NCI-H510A (cell line): ENCODE results near the gene MCTS1.

ENCODE experiments used
- DNase-seq: peaks from one replicate; lab custom pipeline; 2025; lab: John Stamatoyannopoulos, UW

Gene MCTS1

DNA sequence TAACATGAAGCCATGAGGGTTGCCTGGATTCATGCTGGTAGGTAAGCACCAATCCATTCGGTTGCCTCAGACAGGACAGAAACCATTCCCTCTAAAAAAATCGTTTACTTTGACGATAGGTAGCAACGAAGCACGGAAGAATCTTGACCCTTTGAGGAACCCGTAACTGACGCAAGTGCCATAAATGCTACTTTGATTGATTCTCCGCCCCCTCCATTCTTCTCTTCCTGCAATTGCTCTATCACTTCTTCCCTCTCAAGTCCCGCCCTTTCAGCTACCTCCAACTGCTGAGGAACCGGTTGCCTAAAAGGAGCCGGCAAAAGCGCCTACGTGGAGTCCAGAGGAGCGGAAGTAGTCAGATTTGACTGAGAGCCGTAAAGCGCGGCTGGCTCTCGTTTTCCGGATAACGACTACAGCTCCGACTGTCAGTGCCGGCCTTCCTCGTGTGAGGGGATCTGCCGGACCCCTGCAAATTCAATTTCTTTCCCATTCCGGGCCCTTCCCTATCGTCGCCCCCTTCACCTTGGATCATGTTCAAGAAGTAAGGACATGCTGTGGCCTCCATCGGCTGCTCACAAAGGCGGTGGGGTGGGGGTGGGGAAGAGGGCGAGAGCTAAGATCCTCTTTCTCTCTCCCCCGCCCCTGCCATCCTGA is at the start of gene MCTS1:
TSS of gene MCTS1 (plus strand) at position 395 of the 654 bp plus-strand sequence. CDS start at position 531, 136 bp downstream.
- peak; percentile 90 for DNase-seq

DNA sequence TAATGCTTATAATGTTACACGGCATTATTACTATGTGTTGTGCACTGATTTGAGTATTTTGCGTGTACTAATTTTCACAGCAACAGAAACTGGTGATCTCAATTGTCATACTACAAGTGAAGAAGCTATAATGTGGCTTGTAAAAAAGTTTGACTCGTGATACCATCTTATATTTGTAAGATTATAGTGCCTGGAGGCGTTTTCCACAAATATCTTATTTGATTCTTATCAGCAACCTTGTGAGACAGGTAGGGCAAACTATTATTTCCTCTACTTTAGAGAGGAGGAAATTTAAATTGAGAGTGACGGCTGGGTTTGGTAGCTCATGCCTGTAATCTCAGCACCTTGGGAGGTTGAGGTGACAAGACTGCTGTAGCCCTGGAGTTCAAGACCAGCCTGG is 47.6 kb upstream of the MCTS1 start:
- DNase-seq, result no peak

DNA sequence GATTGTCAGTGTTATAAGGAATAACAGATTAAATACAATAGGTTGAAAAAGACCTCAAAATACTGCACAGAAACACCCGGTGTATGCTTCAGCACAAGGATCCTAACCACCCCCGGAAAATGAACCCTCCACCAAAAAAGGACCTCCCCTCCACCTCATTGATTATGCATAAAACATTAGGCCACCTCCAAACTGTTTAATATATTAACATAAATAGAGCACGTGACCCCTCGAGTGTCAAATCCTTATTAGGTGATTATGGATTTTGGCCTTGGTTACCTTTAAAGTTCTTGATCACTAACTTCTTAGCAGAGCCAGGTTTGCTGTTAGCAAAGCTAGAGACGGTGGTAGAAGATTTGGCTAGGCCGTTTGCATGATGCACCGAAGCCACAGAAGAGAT is 44.1 kb upstream of the MCTS1 start:
- peak; percentile 0 for DNase-seq

DNA sequence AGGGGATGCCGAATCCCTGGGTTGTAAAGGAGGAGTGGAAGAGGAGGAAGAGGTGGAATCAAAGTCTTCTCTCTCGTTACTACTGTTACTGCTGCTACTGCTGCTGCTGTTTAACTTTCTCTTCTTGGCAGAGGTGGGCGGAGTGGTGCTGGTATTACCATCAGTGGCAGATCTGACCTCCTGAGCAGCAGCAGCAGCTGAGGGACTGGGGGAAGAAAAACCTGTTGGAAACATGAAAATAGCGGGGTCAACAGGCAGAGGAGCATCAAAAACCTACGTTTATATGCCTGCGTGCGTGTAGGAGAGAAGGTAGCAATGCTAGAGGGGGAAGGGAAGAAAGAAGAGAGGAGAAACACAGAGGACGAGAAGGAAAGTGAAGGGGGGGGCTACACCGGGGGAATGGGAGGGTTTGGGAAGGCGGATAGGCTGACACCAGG is 43.5 kb upstream of the MCTS1 start:
- DNase-seq, result no peak

DNA sequence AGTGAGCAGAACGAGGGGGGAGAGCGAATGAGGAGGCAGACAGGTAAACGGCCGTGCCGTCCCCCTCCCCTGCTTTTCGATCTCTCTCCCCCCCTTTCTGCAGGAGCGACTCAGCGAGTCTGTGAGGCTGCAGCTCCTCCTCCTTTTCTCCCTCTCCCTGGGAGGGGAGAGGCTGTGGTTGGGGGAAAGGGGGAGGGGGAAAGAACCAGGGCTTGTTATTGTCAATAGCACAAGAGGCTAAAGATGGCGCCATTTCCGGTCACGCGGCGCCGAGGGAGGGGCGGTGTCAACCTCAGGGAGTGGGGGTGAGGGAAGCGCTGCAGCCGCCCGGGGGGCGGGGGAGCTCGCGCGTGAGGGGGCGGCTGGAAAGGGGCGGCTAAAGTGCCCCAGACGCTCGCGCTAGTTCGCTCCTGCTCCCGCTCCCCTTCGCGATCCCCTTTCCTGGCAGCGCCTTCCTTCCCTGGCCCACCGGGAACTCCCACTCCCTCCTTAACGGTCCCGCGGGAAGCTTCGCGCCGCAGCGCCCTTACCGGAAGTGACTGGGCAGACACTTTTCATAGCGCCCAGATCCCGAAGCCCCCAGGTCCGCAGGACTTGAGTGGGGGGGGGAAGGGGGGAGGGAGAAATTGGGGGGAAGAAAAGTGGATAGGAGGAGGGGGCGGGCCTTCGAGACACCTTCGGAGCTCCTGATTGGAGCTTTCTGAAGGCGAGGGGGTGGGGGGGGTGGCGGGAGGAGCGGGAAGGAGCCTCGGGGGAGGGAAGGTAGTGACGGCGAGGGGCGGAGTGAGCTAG is 42.9 kb upstream of the MCTS1 start, which contains the start of gene CUL4B:
TSS of gene CUL4B (minus strand) at position 121 of the 792 bp plus-strand sequence. CDS start 324 bp downstream, outside the sequence.
- DNase-seq, result peak; percentile 91

GRCh38 chrX:120561634-120562568 is 42.0 kb upstream of the MCTS1 start:
- no peak for DNase-seq

GRCh38 chrX:120562569-120562926 is 41.4 kb upstream of the MCTS1 start:
- no peak for DNase-seq

DNA sequence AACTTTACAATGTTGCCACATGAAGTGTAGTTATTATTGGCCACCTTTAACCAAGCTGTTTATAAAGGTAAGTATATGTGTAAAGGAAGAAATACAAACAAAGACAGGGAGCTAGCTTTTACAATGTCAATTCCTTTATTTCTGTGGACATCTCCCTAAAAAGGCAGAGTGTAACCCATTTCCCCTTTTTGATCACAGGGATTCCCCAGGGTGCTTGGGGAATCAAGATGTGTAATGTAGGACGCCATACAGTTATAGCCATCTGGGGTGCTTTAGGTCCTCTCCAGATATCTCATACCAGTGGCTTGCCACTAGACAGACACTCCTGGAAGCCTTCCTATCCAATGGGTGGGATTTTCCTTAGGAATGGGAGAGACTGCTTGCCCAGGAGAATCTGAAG is 39.0 kb upstream of the MCTS1 start:
- DNase-seq, result no peak

DNA sequence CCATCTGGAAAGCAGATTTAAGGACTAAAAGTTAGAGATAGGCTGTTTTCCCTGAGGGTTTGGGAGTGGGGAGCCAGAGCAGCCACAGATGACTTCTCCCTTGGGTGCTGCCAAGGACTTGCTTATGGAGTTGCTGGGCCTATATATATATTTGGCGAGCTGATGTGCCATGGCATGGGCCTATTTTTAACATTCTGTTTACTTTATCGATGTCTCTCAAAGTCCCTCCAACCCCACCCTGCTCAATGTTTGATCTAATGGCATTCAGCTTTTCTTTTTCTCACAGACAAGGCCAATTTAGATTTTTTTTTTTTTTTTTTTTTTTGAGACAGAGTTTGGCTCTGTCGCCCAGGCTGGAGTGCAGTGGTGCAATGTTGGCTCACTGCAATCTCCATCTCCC is 37.1 kb upstream of the MCTS1 start:
- DNase-seq, result no peak

DNA sequence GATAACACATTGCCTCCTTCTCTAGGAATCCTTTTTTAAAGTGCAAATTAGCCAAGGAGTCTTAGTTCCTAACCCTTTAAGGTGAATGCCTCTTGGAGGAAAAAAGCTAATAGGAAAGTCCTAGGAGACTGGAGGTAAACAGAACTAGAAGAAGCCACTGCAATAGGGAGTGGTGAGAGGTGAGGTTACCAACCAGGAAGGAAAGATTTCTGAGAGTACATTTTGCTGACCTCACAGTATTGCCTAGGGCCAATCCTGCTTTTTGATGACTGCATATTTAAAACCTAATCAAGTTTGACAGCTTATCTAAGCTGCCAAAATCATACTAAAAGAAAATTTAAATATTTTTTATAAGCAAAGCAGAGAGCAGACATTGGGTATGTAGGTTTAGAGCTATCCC is 35.9 kb upstream of the MCTS1 start:
- no peak for DNase-seq

- no peak for DNase-seq
Observed at GRCh38 chrX:120568609-120569008, 35.3 kb upstream of the MCTS1 start.

GRCh38 chrX:120570011-120570600 is 33.8 kb upstream of the MCTS1 start:
- no peak for DNase-seq

DNA sequence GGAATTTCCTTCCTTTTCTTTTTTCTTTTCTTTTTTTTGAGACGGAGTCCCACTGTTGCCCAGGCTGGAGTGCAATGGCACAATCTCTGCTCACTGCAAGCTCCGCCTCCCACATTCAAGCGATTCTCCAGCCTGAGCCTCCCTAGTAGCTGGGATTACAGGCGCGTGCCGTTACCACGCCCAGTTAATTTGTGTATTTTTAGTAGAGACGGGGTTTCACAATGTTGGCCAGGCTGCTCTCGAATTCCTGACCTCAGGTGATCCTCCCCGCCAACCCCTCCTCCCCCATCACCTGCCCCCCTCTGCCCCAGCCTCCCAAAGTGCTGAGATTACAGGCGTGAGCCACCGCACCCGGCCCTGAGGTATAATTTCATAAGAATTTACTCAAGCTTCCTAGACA is 30.1 kb upstream of the MCTS1 start:
- peak; percentile 53 for DNase-seq

DNA sequence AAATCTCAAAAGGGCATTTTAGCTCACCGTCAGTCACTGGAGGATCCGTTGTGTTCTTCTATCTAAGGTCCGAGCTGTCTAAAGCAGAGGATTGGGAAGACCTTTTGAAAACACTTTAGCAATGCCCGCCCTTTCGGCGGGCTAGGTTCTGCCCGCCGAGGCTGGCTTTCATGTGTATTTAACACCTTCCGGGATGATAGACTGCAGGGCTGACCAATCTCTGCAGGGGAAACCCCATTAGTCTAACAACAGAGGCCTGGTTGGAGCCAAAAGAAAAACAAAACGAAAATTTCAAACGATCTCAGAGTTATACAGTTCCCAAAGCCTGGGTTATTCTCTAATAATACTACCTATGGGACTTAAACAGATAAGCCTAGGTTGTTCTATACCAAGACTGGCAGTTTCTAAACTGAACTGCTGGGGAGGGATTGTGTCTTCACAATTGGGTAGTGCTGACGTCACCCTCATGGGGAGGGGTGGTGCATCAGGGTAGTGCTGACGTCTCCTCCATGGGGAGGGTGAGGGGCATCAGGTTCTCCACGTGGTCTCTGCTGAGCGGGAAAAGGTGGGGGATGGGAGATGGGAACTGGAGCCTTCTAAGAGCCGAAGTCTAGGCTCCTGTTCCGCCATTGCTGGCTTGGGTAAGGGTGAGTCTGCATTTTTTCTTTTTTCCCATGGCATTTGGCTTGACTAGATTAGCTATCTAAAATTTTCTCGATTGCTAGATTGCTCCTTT is 28.4 kb upstream of the MCTS1 start:
- peak; percentile 89 for DNase-seq

GRCh38 chrX:120585702-120586101 is 18.2 kb upstream of the MCTS1 start:
- no peak for DNase-seq

DNA sequence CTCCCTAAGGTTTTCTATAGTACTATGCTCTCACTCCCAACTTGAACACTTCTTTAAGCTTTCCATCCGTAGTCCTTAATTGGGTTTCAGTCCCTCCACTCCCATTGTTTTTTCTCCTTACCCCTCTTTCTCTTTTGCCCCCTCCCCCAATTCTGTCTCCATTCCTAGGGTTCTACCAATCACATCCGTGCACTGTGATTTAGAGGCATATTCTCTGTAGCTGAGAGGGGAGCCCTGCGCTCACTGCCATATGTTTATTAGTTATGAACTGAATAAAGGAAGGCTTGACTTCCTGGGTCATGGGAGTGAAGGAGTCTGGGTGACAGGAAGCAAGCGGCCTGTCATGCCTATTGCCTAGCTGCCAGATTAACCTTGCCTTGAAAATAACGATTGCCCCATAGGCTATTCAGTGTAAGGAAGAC is 471 bp downstream of the MCTS1 start:
- peak; percentile 0 for DNase-seq

DNA sequence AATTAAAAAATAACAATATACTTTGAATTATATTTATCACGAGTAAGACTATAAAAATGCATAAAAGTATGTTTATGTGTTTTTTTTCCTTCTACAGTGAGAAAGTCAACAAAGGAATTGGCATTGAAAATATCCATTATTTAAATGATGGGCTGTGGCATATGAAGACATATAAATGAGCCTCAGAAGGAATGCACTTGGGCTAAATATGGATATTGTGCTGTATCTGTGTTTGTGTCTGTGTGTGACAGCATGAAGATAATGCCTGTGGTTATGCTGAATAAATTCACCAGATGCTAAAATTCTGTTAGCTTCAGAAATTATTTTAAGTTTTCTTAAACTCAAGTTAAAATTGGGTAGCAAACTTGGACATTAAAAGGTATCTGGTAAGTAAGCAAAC is 8.2 kb downstream of the MCTS1 start:
- no peak for DNase-seq

DNA sequence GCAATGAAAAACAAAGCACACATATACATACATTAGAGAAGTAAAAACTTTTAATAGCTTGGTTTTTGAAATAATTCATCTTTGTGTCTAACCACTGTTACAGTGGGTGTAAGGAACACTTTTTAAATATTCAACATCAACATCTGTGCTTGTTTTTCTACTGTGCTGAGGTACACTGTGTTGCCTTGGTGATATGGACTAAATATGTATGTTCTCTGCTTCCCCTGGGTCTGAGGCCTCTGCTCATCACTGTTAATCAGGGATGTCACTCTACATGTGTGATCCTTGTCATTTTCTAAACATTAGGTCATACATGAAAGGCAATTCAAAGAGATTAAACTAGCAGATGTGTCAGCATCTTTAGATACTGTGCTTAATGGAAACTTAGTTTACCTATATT is 10.9 kb downstream of the MCTS1 start:
- no peak for DNase-seq

GRCh38 chrX:120617996-120618630 is 14.2 kb downstream of the MCTS1 start:
- DNase-seq, result no peak

- DNase-seq, result no peak
Observed at GRCh38 chrX:120625371-120625770, 21.5 kb downstream of the MCTS1 start.
